H1 (cell line): Measurements from ENCODE around the gene MCM7. TPM values are rescaled to one million over a fixed set of nuclear protein-coding genes. Genes with fewer than 3 reads are reported as not detected.

Experiments
- FOSL1 ChIP-seq: IDR thresholded peaks from 2 replicates; pipeline ENCODE4 v1.6.1; 2011; ENCODE audit warnings: mild to moderate bottlenecking, low read depth, low read length, moderate library complexity; ENCODE audit not compliant: insufficient read depth
- KDM4A ChIP-seq: IDR thresholded peaks from one replicate; pipeline ENCODE4 v1.7.1; 2012; ENCODE audit warnings: low read depth, mild to moderate bottlenecking, moderate library complexity, low read length, inconsistent platforms; ENCODE audit not compliant: severe bottlenecking
- RAD21 ChIP-seq, 2 experiments: IDR thresholded peaks in 1 of 2; conservative IDR thresholded peaks in 1 of 2; 2 replicates each; pipeline ENCODE4 v1.6.1; 2011; ENCODE audit warnings: low read depth in 2 of 2, low read length in 2 of 2, improper control_type of control experiment in 1 of 2, inconsistent platforms in 1 of 2, mild to moderate bottlenecking in 1 of 2, moderate library complexity in 1 of 2
- SAP30 ChIP-seq: fragments of 300-600 bp; sonication (generic); IDR thresholded peaks from 2 replicates; pipeline ENCODE4 v1.7.1; 2012; ENCODE audit warnings: low read length, moderate library complexity, mild to moderate bottlenecking, inconsistent platforms; ENCODE audit not compliant: insufficient read depth, insufficient replicate concordance
- SP4 ChIP-seq: IDR thresholded peaks from 2 replicates; pipeline ENCODE4 v1.6.1; 2012; ENCODE audit warnings: low read length, inconsistent platforms
- TCF12 ChIP-seq: IDR thresholded peaks from 2 replicates; pipeline ENCODE4 v1.6.1; 2011; ENCODE audit warnings: low read depth, mild to moderate bottlenecking, low read length
- polyA plus RNA-seq, 7 experiments: library from polyadenylated mRNA; depleted of rRNA in 3 of 7; stranded (reverse) in 5 of 7; unstranded in 2 of 7; fragments of >200 nt in 5 of 7; fragments of 200-250 nt in 2 of 7; gene quantifications; 1 replicate in 5 of 7; 2 replicates in 1 of 7; 4 replicates in 1 of 7; pipeline versions ENCODE4 v1.2.1 to v1.2.3, GENCODE V29; 2011 to 2013; ENCODE audit warnings: missing spikeins in 2 of 7, mixed read lengths in 2 of 7
- total RNA-seq: library from RNA; stranded (reverse); fragmentation: NEBNext Ultra II Directional; extraction: Animal tissue kit (Norgen Biotek cat#: 25700); gene quantifications from 2 replicates; pipeline ENCODE4 v1.2.1, GENCODE V29; 2021
- TF ChIP-seq, protein P1 (sequence below): fragments of 300-600 bp; sonication (generic); IDR thresholded peaks from 2 replicates; pipeline ENCODE4 v1.7.1; 2012; ENCODE audit warnings: low read length, moderate library complexity, mild to moderate bottlenecking, inconsistent platforms; ENCODE audit not compliant: insufficient replicate concordance

MCM7 gene
- total and polyA plus RNA-seq, 2 of the 8 experiments (the other 6 are each of a cell fraction or from before 2014, with no cell fraction given) = 313 to 344 TPM

DNA sequence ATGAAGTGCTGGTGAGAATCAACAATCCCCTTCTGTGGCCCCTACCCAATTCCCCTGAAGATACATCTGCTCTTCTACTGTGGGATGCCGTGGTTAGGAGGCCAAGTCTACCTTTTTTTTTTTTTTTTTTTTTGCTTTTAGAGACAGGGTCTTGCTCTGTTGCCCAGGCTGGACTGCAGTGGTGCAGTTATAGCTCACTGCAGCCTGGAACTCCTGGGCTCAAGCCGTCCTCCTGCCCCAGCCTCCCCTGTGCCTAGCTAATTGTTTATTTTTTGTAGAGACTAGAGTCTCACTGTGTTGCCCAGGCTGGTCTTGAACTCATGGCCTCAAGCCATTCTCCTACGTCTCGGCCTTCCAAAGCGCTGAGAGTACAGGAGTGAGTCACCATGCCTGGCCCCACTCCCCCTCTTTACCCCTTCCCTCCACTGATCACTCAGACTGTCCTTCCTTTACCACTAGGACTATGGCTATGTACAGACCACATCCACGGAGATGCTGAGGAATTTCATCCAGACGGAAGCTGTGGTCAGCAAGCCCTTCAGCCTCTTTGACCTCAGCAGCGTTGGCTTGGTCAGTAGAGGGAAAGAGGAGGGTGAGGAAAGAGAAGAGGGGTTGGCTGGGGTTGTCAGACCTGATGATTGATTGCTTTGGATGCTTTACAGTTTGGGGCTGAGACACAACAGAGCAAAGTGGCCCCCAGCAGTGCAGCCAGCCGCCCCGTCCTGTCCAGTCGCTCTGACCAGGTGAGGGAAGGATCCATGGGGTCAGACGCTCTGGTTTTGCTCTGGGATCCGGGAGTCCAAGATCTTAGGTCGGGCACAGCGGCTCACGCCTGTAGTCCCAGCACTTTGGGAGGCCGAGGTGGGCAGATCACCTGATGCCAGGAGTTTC lies 2.0 kb upstream of the MCM7 start (continued):
- TF ChIP-seq, protein P1, sequence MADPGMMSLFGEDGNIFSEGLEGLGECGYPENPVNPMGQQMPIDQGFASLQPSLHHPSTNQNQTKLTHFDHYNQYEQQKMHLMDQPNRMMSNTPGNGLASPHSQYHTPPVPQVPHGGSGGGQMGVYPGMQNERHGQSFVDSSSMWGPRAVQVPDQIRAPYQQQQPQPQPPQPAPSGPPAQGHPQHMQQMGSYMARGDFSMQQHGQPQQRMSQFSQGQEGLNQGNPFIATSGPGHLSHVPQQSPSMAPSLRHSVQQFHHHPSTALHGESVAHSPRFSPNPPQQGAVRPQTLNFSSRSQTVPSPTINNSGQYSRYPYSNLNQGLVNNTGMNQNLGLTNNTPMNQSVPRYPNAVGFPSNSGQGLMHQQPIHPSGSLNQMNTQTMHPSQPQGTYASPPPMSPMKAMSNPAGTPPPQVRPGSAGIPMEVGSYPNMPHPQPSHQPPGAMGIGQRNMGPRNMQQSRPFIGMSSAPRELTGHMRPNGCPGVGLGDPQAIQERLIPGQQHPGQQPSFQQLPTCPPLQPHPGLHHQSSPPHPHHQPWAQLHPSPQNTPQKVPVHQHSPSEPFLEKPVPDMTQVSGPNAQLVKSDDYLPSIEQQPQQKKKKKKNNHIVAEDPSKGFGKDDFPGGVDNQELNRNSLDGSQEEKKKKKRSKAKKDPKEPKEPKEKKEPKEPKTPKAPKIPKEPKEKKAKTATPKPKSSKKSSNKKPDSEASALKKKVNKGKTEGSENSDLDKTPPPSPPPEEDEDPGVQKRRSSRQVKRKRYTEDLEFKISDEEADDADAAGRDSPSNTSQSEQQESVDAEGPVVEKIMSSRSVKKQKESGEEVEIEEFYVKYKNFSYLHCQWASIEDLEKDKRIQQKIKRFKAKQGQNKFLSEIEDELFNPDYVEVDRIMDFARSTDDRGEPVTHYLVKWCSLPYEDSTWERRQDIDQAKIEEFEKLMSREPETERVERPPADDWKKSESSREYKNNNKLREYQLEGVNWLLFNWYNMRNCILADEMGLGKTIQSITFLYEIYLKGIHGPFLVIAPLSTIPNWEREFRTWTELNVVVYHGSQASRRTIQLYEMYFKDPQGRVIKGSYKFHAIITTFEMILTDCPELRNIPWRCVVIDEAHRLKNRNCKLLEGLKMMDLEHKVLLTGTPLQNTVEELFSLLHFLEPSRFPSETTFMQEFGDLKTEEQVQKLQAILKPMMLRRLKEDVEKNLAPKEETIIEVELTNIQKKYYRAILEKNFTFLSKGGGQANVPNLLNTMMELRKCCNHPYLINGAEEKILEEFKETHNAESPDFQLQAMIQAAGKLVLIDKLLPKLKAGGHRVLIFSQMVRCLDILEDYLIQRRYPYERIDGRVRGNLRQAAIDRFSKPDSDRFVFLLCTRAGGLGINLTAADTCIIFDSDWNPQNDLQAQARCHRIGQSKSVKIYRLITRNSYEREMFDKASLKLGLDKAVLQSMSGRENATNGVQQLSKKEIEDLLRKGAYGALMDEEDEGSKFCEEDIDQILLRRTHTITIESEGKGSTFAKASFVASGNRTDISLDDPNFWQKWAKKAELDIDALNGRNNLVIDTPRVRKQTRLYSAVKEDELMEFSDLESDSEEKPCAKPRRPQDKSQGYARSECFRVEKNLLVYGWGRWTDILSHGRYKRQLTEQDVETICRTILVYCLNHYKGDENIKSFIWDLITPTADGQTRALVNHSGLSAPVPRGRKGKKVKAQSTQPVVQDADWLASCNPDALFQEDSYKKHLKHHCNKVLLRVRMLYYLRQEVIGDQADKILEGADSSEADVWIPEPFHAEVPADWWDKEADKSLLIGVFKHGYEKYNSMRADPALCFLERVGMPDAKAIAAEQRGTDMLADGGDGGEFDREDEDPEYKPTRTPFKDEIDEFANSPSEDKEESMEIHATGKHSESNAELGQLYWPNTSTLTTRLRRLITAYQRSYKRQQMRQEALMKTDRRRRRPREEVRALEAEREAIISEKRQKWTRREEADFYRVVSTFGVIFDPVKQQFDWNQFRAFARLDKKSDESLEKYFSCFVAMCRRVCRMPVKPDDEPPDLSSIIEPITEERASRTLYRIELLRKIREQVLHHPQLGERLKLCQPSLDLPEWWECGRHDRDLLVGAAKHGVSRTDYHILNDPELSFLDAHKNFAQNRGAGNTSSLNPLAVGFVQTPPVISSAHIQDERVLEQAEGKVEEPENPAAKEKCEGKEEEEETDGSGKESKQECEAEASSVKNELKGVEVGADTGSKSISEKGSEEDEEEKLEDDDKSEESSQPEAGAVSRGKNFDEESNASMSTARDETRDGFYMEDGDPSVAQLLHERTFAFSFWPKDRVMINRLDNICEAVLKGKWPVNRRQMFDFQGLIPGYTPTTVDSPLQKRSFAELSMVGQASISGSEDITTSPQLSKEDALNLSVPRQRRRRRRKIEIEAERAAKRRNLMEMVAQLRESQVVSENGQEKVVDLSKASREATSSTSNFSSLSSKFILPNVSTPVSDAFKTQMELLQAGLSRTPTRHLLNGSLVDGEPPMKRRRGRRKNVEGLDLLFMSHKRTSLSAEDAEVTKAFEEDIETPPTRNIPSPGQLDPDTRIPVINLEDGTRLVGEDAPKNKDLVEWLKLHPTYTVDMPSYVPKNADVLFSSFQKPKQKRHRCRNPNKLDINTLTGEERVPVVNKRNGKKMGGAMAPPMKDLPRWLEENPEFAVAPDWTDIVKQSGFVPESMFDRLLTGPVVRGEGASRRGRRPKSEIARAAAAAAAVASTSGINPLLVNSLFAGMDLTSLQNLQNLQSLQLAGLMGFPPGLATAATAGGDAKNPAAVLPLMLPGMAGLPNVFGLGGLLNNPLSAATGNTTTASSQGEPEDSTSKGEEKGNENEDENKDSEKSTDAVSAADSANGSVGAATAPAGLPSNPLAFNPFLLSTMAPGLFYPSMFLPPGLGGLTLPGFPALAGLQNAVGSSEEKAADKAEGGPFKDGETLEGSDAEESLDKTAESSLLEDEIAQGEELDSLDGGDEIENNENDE = no peak
- no peak for TF ChIP-seq SP4
- TF ChIP-seq KDM4A = no peak
- no peak for TF ChIP-seq RAD21 (IDR thresholded peaks at IDR 0.05 in 1 of 2, conservative IDR thresholded peaks at IDR 0.05 in 1 of 2; ENCODE audit: low read depth in 2 of 2, low read length in 2 of 2)
- TF ChIP-seq SAP30 = no peak
- TF ChIP-seq TCF12 = no peak
- TF ChIP-seq FOSL1 = no peak
- TF ChIP-seq, all 59 proteins: peak for 0
